Stimulated activated CD8-positive, alpha-beta memory T cell treated with anti-CD3 and anti-CD28 coated beads, Interleukin-7, amount 100 ng/mL, for 1 hour (primary cell): ENCODE data around the gene URB1.
"Not testable (repeated sequence)": the region's sequence is repeated elsewhere in the genome, so short reads cannot be mapped to it uniquely, and the experiment has no call there.

Experiments used
- DNase-seq, 2 donors: peaks; one replicate each; pipeline ENCODE4 v3.0.0-alpha.2; 2020; ENCODE audit warnings: low read depth in 2 of 2

Gene URB1

GRCh38 chr21:32370998-32371766, 21.6 kb downstream of the URB1 start:
- no peak for DNase-seq

GRCh38 chr21:32368961-32369360, 23.9 kb downstream of the URB1 start:
- not testable (repeated sequence) for DNase-seq

DNA sequence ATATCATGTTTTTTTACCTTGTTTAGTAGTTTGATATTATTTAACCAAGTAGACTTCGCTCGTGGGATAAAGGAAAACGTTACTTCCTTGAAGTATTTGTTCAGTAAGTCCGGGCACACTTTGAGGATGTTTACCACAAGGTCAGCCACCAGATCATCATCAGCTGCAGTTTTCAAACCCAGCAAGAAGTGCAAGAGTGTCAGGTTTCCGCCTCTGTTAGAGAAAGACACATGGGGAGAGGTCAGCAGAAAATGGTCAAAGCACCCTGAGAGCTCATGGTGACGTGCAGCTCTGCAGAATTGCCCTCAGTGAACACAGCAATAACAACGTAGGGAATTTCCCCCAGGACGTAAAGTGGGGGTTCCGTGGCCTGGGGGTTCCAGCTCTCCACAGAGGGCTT, 24.4 kb downstream of the URB1 start:
- DNase-seq, result no peak

DNA sequence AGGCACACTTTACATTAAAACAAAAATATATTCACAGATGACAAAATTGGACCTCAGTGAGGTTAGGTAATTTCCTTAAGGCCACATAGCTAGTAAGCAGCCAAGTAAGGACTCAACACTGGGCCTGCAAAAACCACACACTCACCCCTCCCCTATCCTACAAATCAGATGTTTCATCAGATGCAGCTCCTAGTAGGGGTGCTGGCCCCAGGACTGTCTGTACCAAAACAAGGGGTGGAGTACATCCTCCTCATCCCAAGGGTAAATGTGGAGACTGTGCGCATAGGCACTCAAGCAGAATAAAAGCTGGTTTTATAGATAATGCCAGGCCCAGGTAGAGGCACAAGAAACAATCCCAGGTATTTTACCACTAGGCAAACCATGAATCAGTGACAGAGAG, 25.7 kb downstream of the URB1 start:
- DNase-seq, result no peak

- no peak for DNase-seq
Observed at GRCh38 chr21:32366191-32366590, 26.6 kb downstream of the URB1 start.

GRCh38 chr21:32364796-32365195, 28.0 kb downstream of the URB1 start:
- DNase-seq, result no peak

DNA sequence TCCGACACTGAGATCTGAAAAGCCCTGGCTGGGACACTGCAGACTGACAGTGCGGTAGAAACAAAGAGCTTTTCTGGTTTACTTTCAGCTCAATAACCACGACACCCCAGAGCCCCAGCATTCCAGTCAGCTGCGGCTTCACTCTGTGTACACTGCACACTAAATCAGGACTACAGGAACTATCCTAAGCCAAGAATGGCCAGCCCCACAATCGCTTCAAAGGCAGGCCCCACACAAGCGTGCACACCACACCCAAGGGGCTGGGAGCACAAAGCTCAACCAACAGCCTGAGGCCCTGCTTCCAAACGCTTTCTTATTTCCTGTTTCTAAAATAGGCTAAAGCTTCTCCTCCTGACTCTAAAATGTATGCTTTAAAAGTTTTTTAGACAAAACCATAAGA, 28.4 kb downstream of the URB1 start:
- DNase-seq, result no peak

GRCh38 chr21:32360401-32360975, 32.3 kb downstream of the URB1 start:
- no peak for DNase-seq

- DNase-seq, result no peak
Observed at GRCh38 chr21:32359719-32360260, 33.0 kb downstream of the URB1 start.

DNA sequence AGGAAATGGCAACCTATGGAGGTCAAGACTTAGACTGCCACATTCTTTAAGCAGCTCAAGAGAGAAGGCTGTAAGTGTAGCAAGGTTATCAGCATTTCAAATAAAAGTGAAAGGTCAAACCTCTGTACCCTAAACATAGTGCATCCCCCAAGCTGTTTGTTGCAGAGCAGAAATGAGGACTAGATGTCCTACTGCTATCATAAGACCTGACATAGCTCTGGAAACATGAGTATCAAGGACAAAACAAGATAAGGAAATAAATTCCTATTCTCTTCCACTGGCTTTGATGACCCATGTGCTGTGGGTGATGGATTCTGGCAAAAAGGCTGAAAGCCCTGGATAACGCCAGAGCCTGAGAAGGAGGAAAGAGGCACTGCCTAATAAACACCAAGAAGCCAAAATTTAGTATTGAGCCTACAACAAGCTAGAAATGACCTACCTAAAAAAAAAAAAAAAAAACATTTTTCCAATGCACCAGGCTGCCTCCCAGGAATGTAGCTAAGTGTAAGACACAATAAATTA, 35.9 kb downstream of the URB1 start:
- DNase-seq, result no peak

GRCh38 chr21:32353002-32353711, 39.7 kb downstream of the URB1 start:
- no peak for DNase-seq

DNA sequence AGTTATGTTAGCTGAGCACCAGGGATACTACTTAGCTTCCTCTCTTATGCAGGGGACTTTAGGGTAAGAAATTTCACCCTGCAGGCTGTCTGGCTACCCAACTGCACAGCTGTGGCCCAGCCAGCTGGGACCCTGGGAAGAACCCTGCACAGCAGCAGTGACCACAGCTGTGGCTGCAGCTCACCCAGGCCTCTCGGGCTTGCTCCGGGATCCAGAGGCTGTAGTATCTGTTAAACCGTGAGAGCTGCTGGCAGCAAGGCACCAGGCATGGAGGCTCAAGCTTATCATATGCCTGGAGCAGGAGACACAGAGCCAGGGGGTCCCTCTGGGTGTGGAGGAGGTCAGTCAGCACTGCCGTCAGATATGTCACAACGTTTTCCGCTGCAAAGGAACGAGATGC, 40.3 kb downstream of the URB1 start:
- DNase-seq, result no peak

DNA sequence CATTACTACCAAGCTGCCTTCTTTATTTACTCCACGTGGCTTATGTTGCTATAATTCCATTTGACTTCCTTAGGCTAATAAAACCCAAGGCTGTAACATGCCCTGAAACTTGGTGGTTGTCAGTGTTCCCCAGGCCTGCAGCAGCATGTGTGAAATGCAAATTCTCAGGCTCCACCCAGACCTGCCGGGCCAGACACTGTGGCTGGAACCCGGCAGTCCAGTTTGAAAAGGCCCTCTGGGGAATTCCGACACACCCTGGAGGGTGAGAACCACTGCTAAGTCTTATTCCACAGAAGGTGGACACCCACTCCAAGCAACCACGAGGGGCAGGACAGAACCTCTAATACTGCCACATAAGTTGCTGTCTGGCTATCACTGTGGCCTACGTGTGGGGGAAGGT, 41.4 kb downstream of the URB1 start:
- no peak for DNase-seq

DNA sequence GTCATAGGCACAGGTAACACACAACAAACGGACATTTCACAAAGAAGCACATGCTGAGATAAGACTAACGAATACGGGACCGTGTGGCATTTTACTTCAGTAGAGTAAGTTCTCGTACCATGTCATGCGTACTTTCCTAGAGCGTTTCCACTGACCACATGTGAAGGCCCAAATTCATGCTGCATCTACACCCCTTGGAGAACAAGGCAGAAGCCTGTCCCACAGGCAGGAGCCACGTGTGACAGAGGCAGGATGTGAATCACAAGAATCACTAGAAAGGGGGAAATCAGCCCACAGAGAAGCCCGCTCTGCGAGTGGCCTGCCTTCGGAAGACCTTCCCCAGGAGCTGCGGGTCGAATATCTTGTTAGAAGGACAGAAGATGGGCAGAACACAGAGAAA, 41.8 kb downstream of the URB1 start:
- DNase-seq, result no peak

DNA sequence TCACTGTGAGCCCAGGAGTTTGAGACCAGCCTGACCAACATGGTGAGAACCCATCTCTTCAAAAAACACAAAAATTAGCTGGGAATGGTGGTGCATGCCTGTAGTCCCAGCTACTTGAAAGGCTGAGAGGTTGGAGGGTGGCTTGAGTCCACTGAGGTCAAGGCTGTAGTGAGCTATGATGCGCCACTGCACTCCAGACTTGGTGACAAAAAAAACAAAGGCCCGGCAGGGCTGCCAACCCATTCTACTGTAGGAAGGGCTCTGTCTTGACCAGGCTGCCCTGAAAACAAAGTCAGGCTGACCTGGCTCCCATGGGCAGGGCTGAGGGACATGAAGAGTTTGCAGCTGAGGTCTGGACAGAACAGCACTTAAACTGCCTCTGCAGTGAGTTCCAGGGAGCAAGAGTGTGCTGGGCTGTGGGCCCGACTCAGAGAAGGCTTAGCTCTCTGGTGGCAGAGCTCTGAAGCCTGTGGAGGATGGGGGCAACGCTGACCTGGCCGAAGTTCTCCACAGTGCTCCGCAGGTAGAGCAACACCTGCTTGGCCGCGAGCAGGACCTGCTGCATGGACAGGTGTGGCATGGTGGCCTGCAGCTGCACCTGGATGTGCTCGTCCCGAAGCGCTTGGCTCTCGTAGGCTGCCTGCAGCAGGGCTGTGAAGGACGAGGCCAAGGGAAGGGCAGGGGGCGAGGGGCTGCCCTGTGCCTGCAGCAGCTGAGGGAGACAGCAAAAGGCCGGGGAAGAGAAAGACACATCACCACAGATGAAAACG, 42.4 kb downstream of the URB1 start:
- no peak for DNase-seq

- no peak for DNase-seq
Observed at GRCh38 chr21:32349333-32349944, 43.4 kb downstream of the URB1 start.

- no peak for DNase-seq
Observed at GRCh38 chr21:32348604-32349332, 44.0 kb downstream of the URB1 start.

GRCh38 chr21:32347977-32348376, 44.8 kb downstream of the URB1 start:
- DNase-seq, result no peak

DNA sequence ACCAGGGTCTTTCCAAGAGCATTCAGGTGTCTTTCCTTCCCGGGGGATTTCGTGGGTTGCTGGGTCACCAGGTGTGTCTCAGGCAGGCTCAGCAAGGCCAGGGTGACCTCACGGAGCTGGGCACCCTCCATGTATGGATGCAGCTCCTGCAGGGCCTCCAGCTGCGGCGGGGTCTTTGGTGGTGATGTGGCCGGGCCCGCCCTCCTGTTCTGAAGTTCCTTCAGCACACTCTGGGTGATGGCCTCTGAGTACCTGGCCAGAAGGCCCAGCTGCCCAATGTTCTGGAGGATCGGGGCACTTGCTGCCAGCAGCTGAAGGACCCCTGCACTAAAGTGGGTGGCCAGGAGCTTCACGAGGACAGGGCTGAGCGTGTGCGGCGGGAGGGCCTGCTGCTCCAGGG, 45.5 kb downstream of the URB1 start:
- no peak for DNase-seq

DNA sequence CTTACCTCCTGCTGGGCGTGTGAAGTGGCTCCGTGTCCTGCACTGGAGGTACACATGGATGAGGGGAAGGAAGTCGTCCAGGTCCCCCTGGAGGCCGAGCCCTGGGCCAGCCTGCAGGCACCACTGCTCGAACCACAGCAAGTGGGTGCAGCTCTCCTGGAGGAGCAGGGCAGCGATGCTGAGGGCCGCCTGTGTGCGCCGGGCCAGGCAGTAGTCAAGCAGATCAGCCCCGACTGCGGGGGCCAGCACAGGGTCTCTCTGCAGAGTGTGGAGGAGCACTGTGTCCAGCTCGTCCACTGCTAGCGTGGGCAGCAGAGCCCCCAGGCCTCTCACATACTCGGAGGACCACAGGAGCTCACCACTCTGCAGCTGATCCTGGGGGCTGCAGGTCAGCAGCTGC, 45.9 kb downstream of the URB1 start:
- DNase-seq, result no peak
